BJ (cell line): ENCODE results near the gene ARHGAP8. TPM values are rescaled to one million over a fixed set of nuclear protein-coding genes. Genes with fewer than 3 reads are reported as not detected.

Source experiments
- CTCF ChIA-PET: fragments of 350-600 bp; formaldehyde crosslinking; extraction: SDS; loops from one replicate; lab custom pipeline; 2021; ENCODE audit warnings: antibody characterized with exemption, inconsistent platforms; lab: Yijun Ruan, JAX
- POLR2A ChIA-PET: fragments of 300-600 bp; sonication (Branson Sonifier 250); formaldehyde crosslinking; extraction: SDS; loops from one replicate; lab custom pipeline; 2021; ENCODE audit warnings: antibody characterized with exemption; lab: Charles Lee
- DNase-seq: peaks from one replicate; pipeline ENCODE4 v3.0.0-alpha.2; 2011; ENCODE audit warnings: low read depth
- H3K27me3 ChIP-seq: 2 replicates; pipeline ENCODE4 v1.6.0; 2011; ENCODE audit warnings: low read length; ENCODE audit not compliant: control insufficient read depth, insufficient read depth
- H3K36me3 ChIP-seq: 2 replicates; pipeline ENCODE4 v1.5.1; 2011; ENCODE audit warnings: low read length; ENCODE audit not compliant: control insufficient read depth, insufficient read depth
- H3K4me3 ChIP-seq: 2 replicates; pipeline ENCODE4 v1.5.1; 2011; ENCODE audit warnings: low read depth, mild to moderate bottlenecking, control low read depth, low read length
- polyA plus RNA-seq: library from polyadenylated mRNA; depleted of rRNA; stranded (reverse); fragments of >200 nt; gene quantifications from 2 replicates; pipeline ENCODE4 v1.2.3, GENCODE V29; 2011
- TF ChIP-seq, protein P1 (sequence below): IDR thresholded peaks from 2 replicates; pipeline ENCODE4 v1.5.1; 2011; ENCODE audit warnings: low read depth, mild to moderate bottlenecking, control low read depth, inconsistent platforms, low read length, moderate library complexity; ENCODE audit not compliant: insufficient read depth

Gene ARHGAP8
- polyA plus RNA-seq, 1 experiment: 0.39 TPM

DNA sequence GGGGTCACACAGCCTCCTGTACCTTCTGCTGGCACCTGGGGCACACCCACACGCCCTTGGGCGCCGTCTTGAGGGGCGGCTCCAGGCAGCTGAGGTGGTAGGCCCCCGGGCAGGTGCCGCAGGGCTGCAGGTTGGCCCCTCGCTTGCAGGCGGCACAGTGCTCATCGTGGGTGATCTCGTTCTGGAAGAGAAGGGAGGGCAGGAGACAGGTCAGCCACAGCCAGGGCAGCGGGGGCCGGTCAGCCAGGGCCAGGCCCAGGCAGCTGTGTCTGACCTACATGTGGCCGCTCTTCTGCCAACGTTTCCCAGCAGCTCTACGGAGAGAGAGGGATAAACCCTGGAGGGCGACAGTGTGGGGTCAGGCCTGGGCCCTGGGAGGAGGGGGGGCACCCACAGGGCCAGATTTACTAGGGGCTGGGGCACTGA, 135.6 kb downstream of the ARHGAP8 start:
- no peaks in the 10 kb centered on the region for H3K36me3 ChIP-seq
- ChIA-PET CTCF (no interaction called here), POLR2A (no interaction called here)
- no peaks in the 10 kb centered on the region for H3K27me3 ChIP-seq
- TF ChIP-seq, protein P1, sequence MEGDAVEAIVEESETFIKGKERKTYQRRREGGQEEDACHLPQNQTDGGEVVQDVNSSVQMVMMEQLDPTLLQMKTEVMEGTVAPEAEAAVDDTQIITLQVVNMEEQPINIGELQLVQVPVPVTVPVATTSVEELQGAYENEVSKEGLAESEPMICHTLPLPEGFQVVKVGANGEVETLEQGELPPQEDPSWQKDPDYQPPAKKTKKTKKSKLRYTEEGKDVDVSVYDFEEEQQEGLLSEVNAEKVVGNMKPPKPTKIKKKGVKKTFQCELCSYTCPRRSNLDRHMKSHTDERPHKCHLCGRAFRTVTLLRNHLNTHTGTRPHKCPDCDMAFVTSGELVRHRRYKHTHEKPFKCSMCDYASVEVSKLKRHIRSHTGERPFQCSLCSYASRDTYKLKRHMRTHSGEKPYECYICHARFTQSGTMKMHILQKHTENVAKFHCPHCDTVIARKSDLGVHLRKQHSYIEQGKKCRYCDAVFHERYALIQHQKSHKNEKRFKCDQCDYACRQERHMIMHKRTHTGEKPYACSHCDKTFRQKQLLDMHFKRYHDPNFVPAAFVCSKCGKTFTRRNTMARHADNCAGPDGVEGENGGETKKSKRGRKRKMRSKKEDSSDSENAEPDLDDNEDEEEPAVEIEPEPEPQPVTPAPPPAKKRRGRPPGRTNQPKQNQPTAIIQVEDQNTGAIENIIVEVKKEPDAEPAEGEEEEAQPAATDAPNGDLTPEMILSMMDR: no peak
- no peak overlapping the region for H3K4me3 ChIP-seq
- DNase-seq: no peak

DNA sequence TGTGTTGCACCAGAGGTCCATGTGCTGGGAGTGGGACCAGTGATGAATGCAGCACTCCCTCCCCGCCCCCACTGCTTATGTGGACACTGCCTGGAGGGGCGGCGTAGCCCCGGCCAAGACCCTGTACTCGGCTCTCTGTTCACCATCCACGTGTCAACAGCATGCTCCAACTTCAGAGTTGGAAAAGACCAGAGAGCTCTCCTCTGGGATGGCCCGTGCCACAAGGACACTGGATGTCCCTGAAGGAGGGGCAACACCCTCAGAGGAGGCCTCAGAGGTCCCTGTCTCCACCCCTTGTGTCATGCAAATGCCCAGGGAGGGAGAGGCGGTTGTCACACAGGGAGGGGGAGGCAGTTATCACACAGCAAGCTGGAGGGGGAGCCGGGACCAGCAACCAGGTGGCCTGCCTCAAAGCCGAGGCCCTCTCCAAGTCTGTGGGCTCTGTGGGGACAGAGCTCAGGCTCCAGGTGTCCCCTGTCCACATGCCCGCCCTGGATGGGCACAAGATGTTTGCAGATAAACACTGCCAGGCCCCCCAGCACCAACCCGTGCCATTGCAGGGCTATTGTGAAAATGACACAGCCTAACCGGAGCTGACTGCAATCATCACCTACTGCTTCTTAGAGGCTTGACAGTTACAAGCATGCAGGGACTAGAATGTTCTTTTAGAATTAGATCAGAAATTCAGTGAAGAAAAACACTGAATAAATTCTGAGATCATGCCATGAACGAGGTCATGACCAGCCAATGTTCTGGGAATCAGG, 136.3 kb downstream of the ARHGAP8 start:
- Histone ChIP-seq H3K27me3 (no peaks in the 10 kb centered on the region), H3K36me3 (no peaks in the 10 kb centered on the region), H3K4me3 (no peak overlapping the region)
- TF ChIP-seq, protein P1: no peak
- CTCF ChIA-PET: no interaction called here
- DNase-seq: no peak
- POLR2A ChIA-PET: no interaction called here

DNA sequence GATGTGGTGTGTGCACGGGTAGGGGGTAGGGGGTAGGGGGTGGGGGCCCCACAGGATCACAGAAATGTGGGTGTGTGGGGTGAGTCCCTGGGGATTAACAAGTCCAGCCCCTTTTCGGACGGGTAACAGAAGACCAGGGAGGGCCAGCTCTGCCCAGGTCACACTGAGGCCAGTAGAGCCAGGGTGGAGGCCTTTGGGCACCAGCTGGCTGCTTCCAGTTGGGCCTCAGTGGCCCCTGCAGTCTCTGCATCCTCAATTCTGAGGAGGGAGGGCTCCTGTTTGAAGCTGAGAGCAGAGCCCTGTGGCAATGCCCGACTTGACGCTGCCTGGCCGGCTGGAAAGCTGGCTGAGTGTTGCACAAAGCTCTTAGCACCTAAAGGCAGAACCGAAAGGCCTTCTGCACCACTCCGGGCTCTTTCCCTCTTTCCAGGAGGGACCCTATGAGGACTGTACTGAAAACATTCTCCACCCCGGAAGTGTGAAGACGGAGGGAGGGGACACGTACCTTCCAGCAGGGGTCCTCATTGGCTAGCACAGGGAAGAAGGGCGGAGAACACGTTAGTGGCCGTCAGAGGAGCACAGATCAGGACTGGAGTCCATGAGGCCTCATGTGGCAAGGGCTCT, 137.0 kb downstream of the ARHGAP8 start:
- TF ChIP-seq, protein P1: 0 out of 2 replicates have a peak, but pooled peaks have one; percentile 10
- ChIA-PET CTCF (no interaction called here), POLR2A (no interaction called here)
- Histone ChIP-seq H3K36me3 (no peaks in the 10 kb centered on the region), H3K4me3 (no peak overlapping the region), H3K27me3 (no peaks in the 10 kb centered on the region)
- DNase-seq: no peak

- Histone ChIP-seq H3K27me3 (no peaks in the 10 kb centered on the region), H3K36me3 (no peaks in the 10 kb centered on the region), H3K4me3 (no peak overlapping the region)
- TF ChIP-seq, protein P1: no peak
- no peak for DNase-seq
- POLR2A ChIA-PET: no interaction called here
- CTCF ChIA-PET: no interaction called here
These were observed 138.3 kb downstream of the ARHGAP8 start for GRCh38 chr22:44890416-44891292.

GRCh38 chr22:44891293-44891747, 138.9 kb downstream of the ARHGAP8 start:
- Histone ChIP-seq H3K4me3 (no peak overlapping the region), H3K27me3 (no peaks in the 10 kb centered on the region), H3K36me3 (no peaks in the 10 kb centered on the region)
- CTCF ChIA-PET: no interaction called here
- DNase-seq: no peak
- POLR2A ChIA-PET: no interaction called here
- TF ChIP-seq, protein P1: no peak
